ENCODE measurements around the gene SEMG1.

Gene SEMG1

DNA sequence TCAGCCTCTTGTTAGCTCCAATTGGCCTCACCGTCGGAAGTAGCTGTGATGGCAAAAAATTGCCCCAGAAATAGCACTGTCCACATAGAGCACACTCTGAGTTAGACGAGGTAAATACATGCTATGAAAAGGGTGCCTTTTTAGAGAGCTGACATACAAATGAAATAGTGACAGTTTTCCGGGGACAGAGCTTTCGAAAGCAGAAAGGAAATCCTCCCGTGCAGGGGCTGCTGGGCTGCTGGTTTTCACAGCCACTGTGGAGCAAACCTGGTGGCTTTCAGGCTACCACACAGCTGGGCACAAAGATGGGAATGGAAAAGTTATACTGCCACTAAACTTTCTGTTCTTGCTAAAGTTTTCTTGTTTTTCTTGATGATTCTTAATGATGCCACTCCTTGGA is 39.3 kb downstream of the SEMG1 start:
- in situ Hi-C loops (cut with MboI; ENCODE audit: low sequenced_read_pairs): no loop called here
- no peak overlapping the region for H3K4me3 ChIP-seq
- no peak for DNase-seq (ENCODE audit: low spot score in 2 of 2)
- H3K4me1 ChIP-seq: peaks cover 10% of the 10 kb centered on the region
- H3K27me3 ChIP-seq (ENCODE audit: low read depth): peaks cover 46% of the 10 kb centered on the region
- no peaks in the 10 kb centered on the region for H3K36me3 ChIP-seq (replicated peaks)
- H3K9me3 ChIP-seq: no peaks in the 10 kb centered on the region

DNA sequence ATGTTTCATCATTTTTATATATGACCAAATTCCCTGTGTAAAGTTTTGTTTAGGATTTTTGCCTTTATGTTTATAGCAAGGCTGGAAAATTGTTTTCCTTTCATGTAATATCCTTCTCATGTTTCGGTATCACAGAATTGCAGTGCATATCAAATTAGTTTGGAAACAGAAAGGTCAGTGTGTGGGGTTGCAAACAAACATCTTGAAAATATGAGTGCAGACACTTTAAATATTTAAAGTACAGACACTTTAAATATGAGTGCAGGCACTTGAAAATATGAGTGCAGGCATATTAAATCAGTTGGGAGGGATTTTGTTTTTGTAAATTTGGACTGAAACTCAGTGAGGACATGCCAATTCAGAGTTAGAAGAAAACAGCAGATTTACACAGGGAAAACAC is 41.0 kb downstream of the SEMG1 start:
- no peak for DNase-seq (ENCODE audit: low spot score in 2 of 2)
- Histone ChIP-seq H3K4me3 (no peak overlapping the region), H3K4me1 (peaks cover 10% of the 10 kb centered on the region), H3K9me3 (no peaks in the 10 kb centered on the region), H3K36me3 (replicated peaks) (no peaks in the 10 kb centered on the region), H3K27me3 (ENCODE audit: low read depth) (peaks cover 45% of the 10 kb centered on the region)
- in situ Hi-C loops (cut with MboI; ENCODE audit: low sequenced_read_pairs): no loop called here

DNA sequence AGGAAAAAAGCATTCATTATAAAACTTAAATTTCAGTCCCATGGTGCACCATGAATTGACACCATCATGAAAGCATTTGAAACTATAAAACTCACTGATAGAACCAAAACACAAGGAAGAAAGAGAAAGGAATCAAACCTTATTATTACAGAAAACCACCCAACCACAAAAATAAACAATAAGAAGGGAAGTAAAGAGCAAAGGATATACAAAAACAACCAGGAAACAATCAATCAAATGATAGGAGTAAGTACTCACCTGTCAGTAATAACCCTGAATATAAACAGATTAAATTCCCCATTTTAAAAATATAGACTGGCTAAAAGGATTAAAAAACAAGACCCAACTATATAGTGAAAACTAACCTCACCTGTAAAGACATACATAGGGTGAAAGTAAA is 41.8 kb downstream of the SEMG1 start:
- Histone ChIP-seq H3K4me3 (no peak overlapping the region), H3K36me3 (replicated peaks) (no peaks in the 10 kb centered on the region), H3K27me3 (ENCODE audit: low read depth) (peaks cover 45% of the 10 kb centered on the region), H3K4me1 (peaks cover 10% of the 10 kb centered on the region), H3K9me3 (no peaks in the 10 kb centered on the region)
- in situ Hi-C loops (cut with MboI; ENCODE audit: low sequenced_read_pairs): no loop called here
- DNase-seq (ENCODE audit: low spot score in 2 of 2): no peak

DNA sequence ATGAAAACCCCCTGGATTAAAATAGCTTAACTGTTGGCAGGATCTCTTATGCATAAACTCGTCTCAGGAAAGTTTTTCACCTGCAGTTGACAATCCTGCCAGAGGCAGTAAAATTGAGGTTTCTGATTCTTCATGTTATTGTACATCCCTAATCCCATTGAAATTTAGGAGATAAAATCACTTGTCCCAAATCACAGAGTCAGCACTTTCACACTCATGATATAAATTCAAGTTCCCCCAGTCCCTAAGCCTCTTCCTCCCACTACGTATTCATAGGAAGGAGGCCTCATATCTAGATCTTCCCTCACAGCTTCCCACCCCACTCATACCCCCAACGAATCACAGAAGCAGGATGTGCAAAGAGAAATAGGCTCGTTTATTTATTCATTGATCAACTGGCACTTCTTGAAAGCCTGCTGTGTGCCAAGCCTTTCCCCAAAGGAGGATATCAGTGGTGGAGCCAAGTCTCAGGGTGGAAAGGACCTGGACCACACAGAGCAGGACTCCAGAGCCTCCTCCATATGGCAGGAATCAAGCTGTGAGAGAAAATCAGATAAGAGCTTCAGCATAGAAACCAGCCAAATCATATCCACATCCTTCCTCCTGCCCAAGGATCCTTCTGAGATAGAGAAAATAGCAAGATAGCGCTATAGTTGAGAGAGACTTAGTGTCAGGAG is 45.2 kb downstream of the SEMG1 start:
- Histone ChIP-seq H3K9me3 (no peaks in the 10 kb centered on the region), H3K27me3 (ENCODE audit: low read depth) (peaks cover 56% of the 10 kb centered on the region), H3K4me1 (no peaks in the 10 kb centered on the region), H3K4me3 (no peak overlapping the region), H3K36me3 (replicated peaks) (no peaks in the 10 kb centered on the region)
- in situ Hi-C loops (cut with MboI; ENCODE audit: low sequenced_read_pairs): no loop called here
- DNase-seq (ENCODE audit: low spot score in 2 of 2): no peak

DNA sequence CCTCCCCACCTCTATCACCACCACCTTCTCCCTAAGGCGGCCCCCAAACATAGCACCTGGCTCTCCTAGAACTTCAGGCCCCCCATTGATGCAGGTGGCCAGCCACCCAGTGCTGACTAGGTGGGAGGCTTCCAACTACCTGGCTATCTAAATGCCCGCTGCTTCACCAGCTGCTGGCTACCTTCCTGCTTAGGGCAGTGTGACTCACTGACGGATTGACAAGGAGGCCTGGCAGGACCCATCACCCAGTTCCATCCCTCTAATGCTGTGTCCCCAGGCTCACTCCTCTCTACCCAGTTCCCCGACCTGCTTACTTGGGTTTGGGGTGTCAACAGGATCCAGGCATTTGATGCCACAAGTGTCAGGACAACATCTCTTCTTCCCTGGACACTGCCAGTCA is 46.4 kb downstream of the SEMG1 start:
- no peaks in the 10 kb centered on the region for H3K36me3 ChIP-seq (replicated peaks)
- no peak for DNase-seq (ENCODE audit: low spot score in 2 of 2)
- H3K4me3 ChIP-seq: no peak overlapping the region
- in situ Hi-C loops (cut with MboI; ENCODE audit: low sequenced_read_pairs): no loop called here
- H3K27me3 ChIP-seq (ENCODE audit: low read depth): peaks cover 46% of the 10 kb centered on the region
- H3K4me1 ChIP-seq: no peaks in the 10 kb centered on the region
- H3K9me3 ChIP-seq: no peaks in the 10 kb centered on the region

DNA sequence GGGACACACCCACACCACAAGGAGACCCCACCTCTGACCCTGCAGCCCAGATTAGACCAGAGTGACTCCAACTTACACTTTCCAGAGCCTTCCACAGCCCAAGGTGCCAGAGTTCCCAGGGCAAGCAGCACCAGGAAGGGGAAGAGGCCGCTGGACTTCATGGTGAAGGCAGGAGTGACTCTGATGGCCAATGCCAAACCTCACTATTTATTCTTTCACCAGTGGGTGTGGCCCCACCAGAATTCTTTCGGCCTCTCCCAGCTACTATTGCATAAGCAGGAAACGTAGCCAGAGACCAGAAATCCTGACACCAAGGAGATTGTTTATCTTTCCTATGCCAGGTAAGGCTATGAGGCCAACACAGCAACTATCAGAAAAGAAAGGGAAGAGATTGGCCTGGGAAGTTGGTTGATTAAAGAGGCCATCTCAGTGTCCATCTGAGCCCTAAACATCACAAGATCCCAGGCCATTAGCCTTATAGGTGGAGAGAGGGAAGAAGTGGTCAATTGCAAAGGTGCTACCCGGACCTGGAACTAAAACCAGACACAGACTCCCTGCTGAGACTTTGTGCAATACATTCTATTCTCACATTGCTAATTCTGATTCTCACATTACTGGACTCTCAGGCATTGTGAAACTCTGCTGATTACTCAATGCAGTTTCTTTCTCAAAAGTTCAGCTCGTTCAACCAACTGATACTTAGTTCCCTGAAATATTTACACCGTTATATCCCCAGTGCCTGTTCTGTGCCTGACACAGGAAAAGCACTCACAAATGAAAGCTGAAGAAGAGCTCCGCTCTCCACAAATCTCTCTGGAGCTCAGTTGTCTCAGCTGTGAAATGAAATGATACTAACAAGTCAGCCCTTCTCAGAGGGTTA is 47.8 kb downstream of the SEMG1 start, which contains the start of gene SLPI:
TSS of gene SLPI (minus strand) at position 182 of the 880 bp plus-strand sequence. CDS start at position 161, 21 bp downstream.
- no peak for DNase-seq (ENCODE audit: low spot score in 2 of 2)
- H3K36me3 ChIP-seq (replicated peaks): no peaks in the 10 kb centered on the region
- H3K4me3 ChIP-seq: no peak within 1 kb of the TSS
- in situ Hi-C loops (cut with MboI; ENCODE audit: low sequenced_read_pairs): no loop called here
- H3K27me3 ChIP-seq (ENCODE audit: low read depth): peaks cover 42% of the 10 kb centered on the region
- no peaks in the 10 kb centered on the region for H3K4me1 ChIP-seq
- no peaks in the 10 kb centered on the region for H3K9me3 ChIP-seq

DNA sequence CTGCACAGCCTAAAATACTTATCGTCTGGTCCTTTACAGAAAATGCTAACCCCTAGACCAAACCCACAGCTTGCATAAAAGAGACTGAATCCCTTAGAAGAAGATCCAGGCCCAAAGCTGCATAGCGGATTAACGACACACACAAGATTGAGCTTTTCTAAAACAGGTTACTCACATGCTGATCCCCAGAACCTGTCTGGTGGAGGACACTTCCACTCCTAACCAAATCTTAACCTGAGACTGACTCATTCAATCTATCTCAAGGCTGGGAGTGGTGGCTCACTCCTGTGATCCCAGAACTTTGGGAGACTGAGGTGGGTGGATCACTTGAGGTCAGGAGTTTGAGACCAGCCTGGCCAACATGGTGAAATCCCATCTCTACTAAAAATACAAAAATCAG is 50.3 kb downstream of the SEMG1 start:
- H3K36me3 ChIP-seq (replicated peaks): no peaks in the 10 kb centered on the region
- no peak overlapping the region for H3K4me3 ChIP-seq
- H3K4me1 ChIP-seq: no peaks in the 10 kb centered on the region
- H3K27me3 ChIP-seq (ENCODE audit: low read depth): peaks cover 25% of the 10 kb centered on the region
- no peaks in the 10 kb centered on the region for H3K9me3 ChIP-seq
- in situ Hi-C loops (cut with MboI; ENCODE audit: low sequenced_read_pairs): no loop called here
- no peak for DNase-seq (ENCODE audit: low spot score in 2 of 2)

DNA sequence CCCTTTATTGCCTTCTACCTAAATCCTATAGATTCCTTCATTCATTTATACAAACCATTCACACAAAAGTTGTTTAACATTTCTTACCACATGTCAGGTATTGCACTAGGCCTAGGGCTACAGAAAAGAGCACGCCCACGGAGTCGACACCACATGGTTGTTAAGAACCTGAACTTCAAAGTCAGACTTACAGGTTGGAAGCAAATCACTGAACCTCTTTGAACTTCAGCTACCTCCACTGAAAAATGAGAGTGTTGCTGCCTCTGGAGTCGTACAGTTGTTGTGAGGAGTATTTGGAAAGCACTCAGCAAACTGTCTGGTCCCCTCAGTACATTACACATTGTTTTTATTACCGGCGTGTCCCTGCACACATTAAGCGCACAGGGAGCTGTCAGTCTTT is 50.9 kb downstream of the SEMG1 start:
- Histone ChIP-seq H3K4me1 (no peaks in the 10 kb centered on the region), H3K27me3 (ENCODE audit: low read depth) (peaks cover 20% of the 10 kb centered on the region), H3K36me3 (replicated peaks) (no peaks in the 10 kb centered on the region), H3K4me3 (no peak overlapping the region), H3K9me3 (no peaks in the 10 kb centered on the region)
- no peak for DNase-seq (ENCODE audit: low spot score in 2 of 2)
- in situ Hi-C loops (cut with MboI; ENCODE audit: low sequenced_read_pairs): no loop called here

DNA sequence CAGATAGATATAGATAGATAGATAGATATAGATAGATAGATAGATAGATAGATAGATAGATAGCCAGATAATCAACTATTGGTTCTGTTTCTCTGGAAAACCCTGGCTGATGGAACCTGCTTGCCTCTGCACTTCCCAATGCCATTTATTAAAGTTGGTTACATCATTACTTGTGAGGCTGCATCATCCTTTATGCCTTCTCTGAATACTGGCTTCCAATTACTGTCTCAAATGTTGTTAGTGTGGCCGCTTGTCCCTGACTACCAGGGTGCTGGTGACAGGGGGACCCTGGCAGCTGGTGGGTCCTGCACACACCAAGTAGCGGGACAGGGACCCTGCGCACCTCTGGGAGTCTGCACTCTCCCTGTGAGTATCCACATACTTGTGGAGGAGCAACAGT is 51.4 kb downstream of the SEMG1 start:
- Histone ChIP-seq H3K9me3 (no peaks in the 10 kb centered on the region), H3K27me3 (ENCODE audit: low read depth) (peaks cover 19% of the 10 kb centered on the region), H3K4me1 (no peaks in the 10 kb centered on the region), H3K36me3 (replicated peaks) (no peaks in the 10 kb centered on the region), H3K4me3 (no peak overlapping the region)
- DNase-seq (ENCODE audit: low spot score in 2 of 2): no peak
- in situ Hi-C loops (cut with MboI; ENCODE audit: low sequenced_read_pairs): no loop called here

DNA sequence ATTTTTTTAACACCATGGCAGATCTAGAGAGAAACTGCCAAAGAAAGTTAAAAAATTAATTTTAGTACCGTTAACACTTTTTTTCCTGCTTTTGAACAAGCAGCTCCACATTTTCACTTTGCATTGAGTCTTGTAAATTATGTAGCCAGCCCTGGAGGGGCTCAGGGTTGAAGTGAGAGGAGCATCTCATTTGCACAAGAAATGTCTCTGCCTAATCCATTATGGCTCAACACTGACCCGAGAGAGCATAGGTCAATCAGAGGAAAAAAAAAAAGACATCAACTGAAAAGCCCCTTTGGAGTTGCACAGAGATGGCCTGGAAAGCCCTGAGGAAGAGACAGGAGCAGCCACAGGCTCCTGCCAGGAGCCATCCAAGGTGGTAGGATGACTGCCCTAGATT is 51.8 kb downstream of the SEMG1 start:
- in situ Hi-C loops (cut with MboI; ENCODE audit: low sequenced_read_pairs): no loop called here
- Histone ChIP-seq H3K36me3 (replicated peaks) (no peaks in the 10 kb centered on the region), H3K27me3 (ENCODE audit: low read depth) (peaks cover 19% of the 10 kb centered on the region), H3K9me3 (no peaks in the 10 kb centered on the region), H3K4me3 (no peak overlapping the region), H3K4me1 (no peaks in the 10 kb centered on the region)
- DNase-seq (ENCODE audit: low spot score in 2 of 2): no peak
